Neural crest cell (in vitro differentiated cells): ENCODE results near the gene IL17RA. TPM values are rescaled to one million over a fixed set of nuclear protein-coding genes. Genes with fewer than 3 reads are reported as not detected.

Experiments used
- DNase-seq: peaks from one replicate; pipeline ENCODE4 v3.0.0; 2021; ENCODE audit warnings: low read depth, mixed read lengths, low spot score
- H3K27ac Mint-ChIP-seq: one replicate; pipeline ENCODE4 v1.8.0; 2021; ENCODE audit warnings: mild to moderate bottlenecking, mixed read lengths; ENCODE audit not compliant: unreplicated experiment
- H3K27me3 Mint-ChIP-seq: 2 replicates; pipeline ENCODE4 v1.8.0; 2021; ENCODE audit warnings: low read depth, mild to moderate bottlenecking, mixed read lengths
- H3K36me3 Mint-ChIP-seq: 2 replicates; pipeline ENCODE4 v1.8.0; 2021; ENCODE audit warnings: low read depth, mild to moderate bottlenecking, mixed read lengths
- H3K4me1 Mint-ChIP-seq: 2 replicates; pipeline ENCODE4 v1.8.0; 2021; ENCODE audit warnings: mixed read lengths
- H3K4me3 Mint-ChIP-seq: one replicate; pipeline ENCODE4 v1.8.0; 2021; ENCODE audit warnings: mild to moderate bottlenecking, mixed read lengths
- H3K9me3 Mint-ChIP-seq: 2 replicates; pipeline ENCODE4 v1.8.0; 2021; ENCODE audit warnings: mixed read lengths
- CTCF ChIP-seq: fragments of 200-600 bp; sonication (generic); conservative IDR thresholded peaks from 2 replicates; pipeline ENCODE4 v1.5.0; 2021; ENCODE audit warnings: antibody characterized with exemption, mild to moderate bottlenecking
- total RNA-seq: library from RNA; stranded (reverse); gene quantifications from 2 replicates; pipeline ENCODE4 v1.2.1, GENCODE V29; 2021

IL17RA gene
- total RNA-seq, 1 donor from 2014 or later = 7.1 TPM

DNA sequence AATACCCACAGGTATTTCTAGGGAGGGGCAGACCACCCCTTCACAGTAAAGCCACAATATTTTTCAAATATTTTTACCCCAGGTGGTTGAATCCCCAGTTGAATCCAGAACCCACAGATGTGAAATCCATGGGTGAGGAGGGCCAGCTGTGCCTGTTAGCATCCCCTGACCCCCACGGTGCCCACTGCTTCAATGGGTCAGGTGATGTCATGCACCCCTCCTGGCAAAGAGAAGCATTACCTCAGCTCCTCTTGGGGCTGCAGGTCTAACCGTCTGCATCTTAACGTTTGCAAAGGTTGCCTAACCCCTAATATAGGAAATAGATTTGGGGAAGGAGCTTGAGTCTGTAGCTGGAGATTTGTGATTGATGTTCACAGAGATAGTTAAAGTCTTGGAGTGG, 24.7 kb upstream of the IL17RA start:
- no peak for TF ChIP-seq CTCF
- H3K27ac Mint-ChIP-seq = no peak overlapping the region
- H3K4me3 Mint-ChIP-seq = no peak overlapping the region
- peaks cover 3% of the 10 kb centered on the region for H3K4me1 Mint-ChIP-seq
- no peaks in the 10 kb centered on the region for H3K9me3 Mint-ChIP-seq
- no peak for DNase-seq
- H3K36me3 Mint-ChIP-seq = no peaks in the 10 kb centered on the region
- H3K27me3 Mint-ChIP-seq = peaks cover 29% of the 10 kb centered on the region

DNA sequence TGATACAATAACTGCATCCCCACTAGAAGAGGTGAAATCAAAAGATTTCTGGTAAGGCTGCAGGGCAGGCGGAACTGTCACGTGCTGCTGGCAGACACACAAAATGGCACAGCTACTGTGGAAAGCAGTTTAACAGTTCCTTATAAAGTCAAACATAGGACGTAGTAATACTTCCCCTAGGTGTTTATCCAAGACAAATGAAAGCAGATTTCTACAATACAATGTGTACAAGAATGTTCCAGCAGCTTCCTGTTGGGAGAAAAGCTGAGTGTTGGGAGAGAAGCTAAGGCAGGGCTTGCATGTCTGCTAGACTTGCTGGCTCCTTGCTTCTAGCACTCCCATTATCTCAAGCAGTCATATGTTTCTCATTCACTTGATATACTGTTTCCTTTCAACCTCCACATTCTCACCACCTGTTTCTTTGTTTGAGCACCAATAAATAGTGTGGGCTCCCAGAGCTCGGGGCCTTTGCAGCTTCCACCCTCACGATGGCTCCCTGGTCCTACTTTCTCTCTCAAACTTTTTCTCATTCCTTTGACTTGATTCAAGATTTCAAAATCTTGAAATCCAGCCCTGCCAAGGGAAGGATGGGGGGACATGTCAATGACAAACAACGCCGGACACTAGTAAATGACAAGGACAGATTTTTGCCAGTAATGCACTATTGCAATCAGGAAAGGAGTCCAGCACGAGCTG, 21.2 kb upstream of the IL17RA start:
- H3K27ac Mint-ChIP-seq = peak overlapping the region; percentile 44

GRCh38 chr22:17064498-17065100, 20.2 kb upstream of the IL17RA start:
- TF ChIP-seq CTCF = no peak
- H3K27ac Mint-ChIP-seq = no peak overlapping the region
- no peaks in the 10 kb centered on the region for H3K36me3 Mint-ChIP-seq
- H3K27me3 Mint-ChIP-seq = peaks cover 21% of the 10 kb centered on the region
- no peak for DNase-seq
- no peak overlapping the region for H3K4me3 Mint-ChIP-seq
- no peaks in the 10 kb centered on the region for H3K9me3 Mint-ChIP-seq
- no peaks in the 10 kb centered on the region for H3K4me1 Mint-ChIP-seq

More for the DNA sequence above, 21.2 kb upstream of the IL17RA start:
- no peaks in the 10 kb centered on the region for H3K4me1 Mint-ChIP-seq
- peaks cover 29% of the 10 kb centered on the region for H3K27me3 Mint-ChIP-seq
- TF ChIP-seq CTCF = no peak
- H3K36me3 Mint-ChIP-seq = no peaks in the 10 kb centered on the region
- no peaks in the 10 kb centered on the region for H3K9me3 Mint-ChIP-seq
- H3K4me3 Mint-ChIP-seq = no peak overlapping the region
- DNase-seq = no peak

DNA sequence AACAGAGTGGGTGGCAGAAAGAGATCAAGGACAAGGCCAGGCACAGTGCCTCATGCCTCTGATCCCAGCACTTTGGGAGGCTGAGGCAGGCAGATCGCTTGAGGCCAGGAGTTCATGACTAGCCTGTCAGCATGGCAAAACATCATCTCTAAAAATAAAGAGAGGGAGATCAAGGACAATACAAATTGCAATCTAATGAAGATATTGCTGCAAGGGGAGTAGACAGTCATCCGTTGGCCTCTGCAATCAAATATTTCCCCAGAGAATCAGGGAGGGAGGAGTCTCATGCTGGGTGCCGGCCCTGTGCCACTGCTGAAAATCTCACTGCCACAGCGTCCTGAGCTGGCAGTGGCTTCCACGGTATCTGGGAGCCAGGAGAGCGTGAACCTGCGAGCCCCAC, 19.4 kb upstream of the IL17RA start:
- no peaks in the 10 kb centered on the region for H3K36me3 Mint-ChIP-seq
- DNase-seq = no peak

DNA sequence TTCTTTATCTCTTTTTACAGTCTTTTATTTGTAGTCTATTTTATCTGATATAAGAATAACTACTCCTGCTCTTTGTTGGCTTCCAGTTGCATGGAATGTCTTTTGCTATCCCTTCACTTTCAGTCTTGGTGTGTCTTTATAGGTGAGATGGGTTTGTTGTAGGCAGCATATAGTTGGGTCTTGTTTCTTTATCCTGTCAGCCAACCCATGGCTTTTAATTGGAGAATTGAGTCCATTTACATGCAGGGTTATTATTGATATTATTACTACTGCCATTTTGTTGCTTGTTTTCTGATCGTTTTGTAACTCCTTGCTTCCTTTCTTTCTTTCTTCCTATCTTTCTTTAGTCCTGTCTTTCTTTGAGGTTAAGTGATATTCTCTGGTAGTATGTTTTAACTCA, 11.9 kb upstream of the IL17RA start:
- Mint-ChIP-seq H3K36me3 (no peaks in the 10 kb centered on the region), H3K9me3 (no peaks in the 10 kb centered on the region), H3K4me1 (no peaks in the 10 kb centered on the region), H3K4me3 (no peak overlapping the region), H3K27ac (no peak overlapping the region), H3K27me3 (peaks cover 22% of the 10 kb centered on the region)
- no peak for TF ChIP-seq CTCF
- no peak for DNase-seq

More for the DNA sequence above, 19.4 kb upstream of the IL17RA start:
- Mint-ChIP-seq H3K27ac (no peak overlapping the region), H3K27me3 (peaks cover 14% of the 10 kb centered on the region), H3K4me1 (no peaks in the 10 kb centered on the region), H3K4me3 (no peak overlapping the region), H3K9me3 (no peaks in the 10 kb centered on the region)
- no peak for TF ChIP-seq CTCF
